WTC11 (cell line): ENCODE measurements around the gene ROBO2. TPM values are rescaled to one million over a fixed set of nuclear protein-coding genes. Genes with fewer than 3 reads are reported as not detected.

ENCODE experiments used
- ATAC-seq: fragments of 200-7000 bp; cut with Tn5 transposase; 2 replicates; pipeline ENCODE4 v1.10.0; 2021; ENCODE audit warnings: mild to moderate bottlenecking, moderate library complexity
- CTCF ChIA-PET: fragments of 300-600 bp; sonication (Branson Sonifier 250); formaldehyde crosslinking; loops from one replicate; lab custom pipeline; 2021; ENCODE audit warnings: antibody characterized with exemption; lab: Charles Lee
- POLR2A ChIA-PET: fragments of 350-600 bp; sonication (Branson Sonifier 250); formaldehyde crosslinking; loops from one replicate; lab custom pipeline; 2021; ENCODE audit warnings: antibody characterized with exemption; lab: Charles Lee
- DNase-seq: peaks from one replicate; pipeline ENCODE4 v3.0.0; 2021; ENCODE audit warnings: low spot score
- H3K27ac Mint-ChIP-seq: 2 replicates; pipeline ENCODE4 v1.8.0; 2021; ENCODE audit warnings: mixed read lengths
- H3K27me3 Mint-ChIP-seq: 2 replicates; pipeline ENCODE4 v1.8.0; 2021; ENCODE audit warnings: low read depth, mild to moderate bottlenecking, moderate library complexity, mixed read lengths
- H3K36me3 Mint-ChIP-seq: 2 replicates; pipeline ENCODE4 v1.8.0; 2021; ENCODE audit warnings: mixed read lengths
- H3K4me1 Mint-ChIP-seq: 2 replicates; pipeline ENCODE4 v1.8.0; 2022; ENCODE audit warnings: mixed read lengths
- H3K4me3 Mint-ChIP-seq: 2 replicates; pipeline ENCODE4 v1.8.0; 2021; ENCODE audit warnings: mild to moderate bottlenecking, moderate library complexity, mixed read lengths
- H3K9me3 Mint-ChIP-seq: 2 replicates; pipeline ENCODE4 v1.8.0; 2021; ENCODE audit warnings: mixed read lengths
- ESRRA ChIP-seq: sonication (generic); formaldehyde crosslinking; IDR thresholded peaks from 2 replicates; pipeline ENCODE4 v1.8.1; 2022; ENCODE audit warnings: mild to moderate bottlenecking, missing genetic modification reagents, borderline replicate concordance
- ETV6 ChIP-seq: sonication (generic); formaldehyde crosslinking; IDR thresholded peaks from 2 replicates; pipeline ENCODE4 v1.8.1; 2022; ENCODE audit warnings: mild to moderate bottlenecking, missing genetic modification reagents
- FOXK1 ChIP-seq: sonication (generic); formaldehyde crosslinking; IDR thresholded peaks from 2 replicates; pipeline ENCODE4 v1.8.0; 2022; ENCODE audit warnings: mild to moderate bottlenecking, moderate library complexity, missing genetic modification reagents
- KAT7 ChIP-seq: sonication (generic); formaldehyde crosslinking; IDR thresholded peaks from 2 replicates; pipeline ENCODE4 v1.8.1; 2023; ENCODE audit warnings: missing genetic modification reagents, mild to moderate bottlenecking, borderline replicate concordance
- OVOL2 ChIP-seq: fragments of 250-450 bp; sonication (Bioruptor Pico); IDR thresholded peaks from 2 replicates; pipeline ENCODE4 v1.9.0; 2021; ENCODE audit warnings: mild to moderate bottlenecking, borderline replicate concordance
- RORB ChIP-seq: fragments of 250-450 bp; sonication (Bioruptor Pico); IDR thresholded peaks from 2 replicates; pipeline ENCODE4 v1.9.0; 2021; ENCODE audit warnings: mild to moderate bottlenecking
- TCF7 ChIP-seq: sonication (generic); formaldehyde crosslinking; IDR thresholded peaks from 2 replicates; pipeline ENCODE4 v1.8.0; 2022; ENCODE audit warnings: mild to moderate bottlenecking, low read depth, missing genetic modification reagents, moderate library complexity
- ZNF671 ChIP-seq: fragments of 250-450 bp; sonication (Bioruptor Pico); IDR thresholded peaks from 2 replicates; pipeline ENCODE4 v1.8.0; 2021; ENCODE audit warnings: mild to moderate bottlenecking
- total RNA-seq: library from RNA; stranded (reverse); gene quantifications from 3 replicates; pipeline ENCODE4 v1.2.3, GENCODE V29; 2021
- TF ChIP-seq, protein P1 (sequence below): fragments of 250-450 bp; sonication (Bioruptor Pico); IDR thresholded peaks from 2 replicates; pipeline ENCODE4 v1.9.0; 2021; ENCODE audit warnings: mild to moderate bottlenecking, borderline replicate concordance
- TF ChIP-seq, protein P2 (sequence below): fragments of 250-450 bp; sonication (Bioruptor Pico); IDR thresholded peaks from 2 replicates; pipeline ENCODE4 v2.1.2; 2022; ENCODE audit warnings: mild to moderate bottlenecking, moderate library complexity
- TF ChIP-seq, protein P3 (sequence below): sonication (generic); formaldehyde crosslinking; IDR thresholded peaks from 2 replicates; pipeline ENCODE4 v1.8.1; 2023; ENCODE audit warnings: mild to moderate bottlenecking, missing genetic modification reagents, moderate library complexity
- TF ChIP-seq, protein P4 (sequence below): sonication (generic); formaldehyde crosslinking; conservative IDR thresholded peaks from 2 replicates; pipeline ENCODE4 v1.8.1; 2023; ENCODE audit warnings: mild to moderate bottlenecking, low read depth, missing genetic modification reagents, moderate library complexity
- TF ChIP-seq, protein P5 (sequence below): sonication (generic); formaldehyde crosslinking; IDR thresholded peaks from 2 replicates; pipeline ENCODE4 v1.8.0; 2023; ENCODE audit warnings: missing genetic modification reagents
- TF ChIP-seq, protein P6 (sequence below): fragments of 250-450 bp; sonication (Bioruptor Pico); IDR thresholded peaks from 2 replicates; pipeline ENCODE4 v1.9.0; 2021; ENCODE audit warnings: mild to moderate bottlenecking
- TF ChIP-seq, protein P7 (sequence below): sonication (generic); formaldehyde crosslinking; IDR thresholded peaks from 2 replicates; pipeline ENCODE4 v1.8.0; 2022; ENCODE audit warnings: mild to moderate bottlenecking, missing genetic modification reagents
- TF ChIP-seq, protein P8 (sequence below): sonication (generic); formaldehyde crosslinking; IDR thresholded peaks from 2 replicates; pipeline ENCODE4 v1.8.1; 2022; ENCODE audit warnings: mild to moderate bottlenecking, missing genetic modification reagents, moderate library complexity, borderline replicate concordance

Gene ROBO2
- total RNA-seq, 1 experiment from 2014 or later = 11.7 TPM

DNA sequence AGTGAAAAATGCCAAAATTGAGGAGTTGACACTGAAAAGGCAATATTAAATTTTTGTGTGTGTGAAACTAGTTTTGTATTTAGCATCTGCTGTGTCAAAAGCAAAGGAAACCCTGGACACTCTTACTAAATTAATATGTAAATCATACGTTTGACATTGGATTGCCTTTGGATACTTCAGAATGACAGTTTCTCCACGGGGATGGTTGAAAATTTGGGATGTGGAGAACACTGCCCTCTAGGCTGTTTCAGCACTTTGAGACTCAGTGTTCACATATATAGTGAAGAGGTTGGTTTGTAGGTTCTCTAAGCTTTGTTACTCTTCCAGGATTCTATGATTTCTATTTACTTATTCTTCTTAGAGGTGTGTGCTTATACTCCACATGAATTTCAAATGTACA lies 3.0 kb downstream of the ROBO2 start (continued):
- TF ChIP-seq, protein P1, sequence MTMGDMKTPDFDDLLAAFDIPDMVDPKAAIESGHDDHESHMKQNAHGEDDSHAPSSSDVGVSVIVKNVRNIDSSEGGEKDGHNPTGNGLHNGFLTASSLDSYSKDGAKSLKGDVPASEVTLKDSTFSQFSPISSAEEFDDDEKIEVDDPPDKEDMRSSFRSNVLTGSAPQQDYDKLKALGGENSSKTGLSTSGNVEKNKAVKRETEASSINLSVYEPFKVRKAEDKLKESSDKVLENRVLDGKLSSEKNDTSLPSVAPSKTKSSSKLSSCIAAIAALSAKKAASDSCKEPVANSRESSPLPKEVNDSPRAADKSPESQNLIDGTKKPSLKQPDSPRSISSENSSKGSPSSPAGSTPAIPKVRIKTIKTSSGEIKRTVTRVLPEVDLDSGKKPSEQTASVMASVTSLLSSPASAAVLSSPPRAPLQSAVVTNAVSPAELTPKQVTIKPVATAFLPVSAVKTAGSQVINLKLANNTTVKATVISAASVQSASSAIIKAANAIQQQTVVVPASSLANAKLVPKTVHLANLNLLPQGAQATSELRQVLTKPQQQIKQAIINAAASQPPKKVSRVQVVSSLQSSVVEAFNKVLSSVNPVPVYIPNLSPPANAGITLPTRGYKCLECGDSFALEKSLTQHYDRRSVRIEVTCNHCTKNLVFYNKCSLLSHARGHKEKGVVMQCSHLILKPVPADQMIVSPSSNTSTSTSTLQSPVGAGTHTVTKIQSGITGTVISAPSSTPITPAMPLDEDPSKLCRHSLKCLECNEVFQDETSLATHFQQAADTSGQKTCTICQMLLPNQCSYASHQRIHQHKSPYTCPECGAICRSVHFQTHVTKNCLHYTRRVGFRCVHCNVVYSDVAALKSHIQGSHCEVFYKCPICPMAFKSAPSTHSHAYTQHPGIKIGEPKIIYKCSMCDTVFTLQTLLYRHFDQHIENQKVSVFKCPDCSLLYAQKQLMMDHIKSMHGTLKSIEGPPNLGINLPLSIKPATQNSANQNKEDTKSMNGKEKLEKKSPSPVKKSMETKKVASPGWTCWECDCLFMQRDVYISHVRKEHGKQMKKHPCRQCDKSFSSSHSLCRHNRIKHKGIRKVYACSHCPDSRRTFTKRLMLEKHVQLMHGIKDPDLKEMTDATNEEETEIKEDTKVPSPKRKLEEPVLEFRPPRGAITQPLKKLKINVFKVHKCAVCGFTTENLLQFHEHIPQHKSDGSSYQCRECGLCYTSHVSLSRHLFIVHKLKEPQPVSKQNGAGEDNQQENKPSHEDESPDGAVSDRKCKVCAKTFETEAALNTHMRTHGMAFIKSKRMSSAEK (CRISPR knock-in tag) = no peak
- TF ChIP-seq, protein P2, sequence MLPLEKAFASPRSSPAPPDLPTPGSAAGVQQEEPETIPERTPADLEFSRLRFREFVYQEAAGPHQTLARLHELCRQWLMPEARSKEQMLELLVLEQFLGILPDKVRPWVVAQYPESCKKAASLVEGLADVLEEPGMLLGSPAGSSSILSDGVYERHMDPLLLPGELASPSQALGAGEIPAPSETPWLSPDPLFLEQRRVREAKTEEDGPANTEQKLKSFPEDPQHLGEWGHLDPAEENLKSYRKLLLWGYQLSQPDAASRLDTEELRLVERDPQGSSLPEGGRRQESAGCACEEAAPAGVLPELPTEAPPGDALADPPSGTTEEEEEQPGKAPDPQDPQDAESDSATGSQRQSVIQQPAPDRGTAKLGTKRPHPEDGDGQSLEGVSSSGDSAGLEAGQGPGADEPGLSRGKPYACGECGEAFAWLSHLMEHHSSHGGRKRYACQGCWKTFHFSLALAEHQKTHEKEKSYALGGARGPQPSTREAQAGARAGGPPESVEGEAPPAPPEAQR (CRISPR knock-in tag) = no peak

DNA sequence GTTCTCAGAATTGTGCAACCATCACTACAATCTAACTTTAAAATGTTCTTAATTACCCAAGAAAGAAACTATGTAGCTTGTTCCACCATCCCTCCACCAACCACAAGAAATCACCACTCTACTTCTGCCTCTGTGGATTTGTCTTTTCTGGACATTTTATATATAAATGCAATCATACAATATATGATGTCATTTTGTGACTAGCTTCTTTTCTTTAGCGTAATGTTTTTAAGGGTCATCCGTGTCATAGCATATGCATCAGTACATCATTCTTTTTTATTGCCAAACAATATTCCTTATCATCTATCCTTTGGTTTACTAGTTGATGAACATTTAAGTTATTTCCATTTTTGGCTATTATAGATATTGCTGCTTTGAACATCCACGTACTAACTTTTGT lies 5.8 kb downstream of the ROBO2 start:
- TF ChIP-seq ESRRA (CRISPR knock-in tag) = no peak
- no peak for TF ChIP-seq OVOL2 (CRISPR knock-in tag)
- no peak for TF ChIP-seq RORB
- TF ChIP-seq ZNF671 = no peak
- ATAC-seq (no peak), DNase-seq (no peak)
- Mint-ChIP-seq H3K36me3 (no peaks in the 10 kb centered on the region), H3K9me3 (no peaks in the 10 kb centered on the region), H3K27ac (no peak overlapping the region), H3K27me3 (peaks cover 18% of the 10 kb centered on the region), H3K4me3 (no peak overlapping the region), H3K4me1 (peaks cover 18% of the 10 kb centered on the region)
- CTCF ChIA-PET = no interaction called here
- POLR2A ChIA-PET = no interaction called here

DNA sequence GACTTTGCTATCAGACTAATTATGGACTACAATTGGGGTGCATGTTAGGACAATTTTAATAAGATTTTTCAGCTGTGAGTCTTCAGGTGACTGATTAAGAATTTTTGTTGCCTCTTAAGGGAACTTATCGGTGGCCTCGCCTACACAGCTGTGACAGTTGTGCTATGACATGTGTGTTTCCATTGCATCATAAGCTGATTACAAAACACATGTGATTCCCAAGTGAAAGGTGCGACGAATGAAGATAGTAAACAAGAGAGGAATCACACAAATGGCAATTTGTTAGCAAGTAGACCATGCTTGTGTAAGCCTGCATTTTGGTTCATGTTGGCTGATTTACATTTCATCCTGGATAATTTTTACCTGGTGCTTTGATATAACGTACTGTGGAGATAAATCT lies 8.3 kb downstream of the ROBO2 start:
- TF ChIP-seq, protein P3, sequence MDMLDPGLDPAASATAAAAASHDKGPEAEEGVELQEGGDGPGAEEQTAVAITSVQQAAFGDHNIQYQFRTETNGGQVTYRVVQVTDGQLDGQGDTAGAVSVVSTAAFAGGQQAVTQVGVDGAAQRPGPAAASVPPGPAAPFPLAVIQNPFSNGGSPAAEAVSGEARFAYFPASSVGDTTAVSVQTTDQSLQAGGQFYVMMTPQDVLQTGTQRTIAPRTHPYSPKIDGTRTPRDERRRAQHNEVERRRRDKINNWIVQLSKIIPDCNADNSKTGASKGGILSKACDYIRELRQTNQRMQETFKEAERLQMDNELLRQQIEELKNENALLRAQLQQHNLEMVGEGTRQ (CRISPR knock-in tag) = no peak
- TF ChIP-seq, protein P4, sequence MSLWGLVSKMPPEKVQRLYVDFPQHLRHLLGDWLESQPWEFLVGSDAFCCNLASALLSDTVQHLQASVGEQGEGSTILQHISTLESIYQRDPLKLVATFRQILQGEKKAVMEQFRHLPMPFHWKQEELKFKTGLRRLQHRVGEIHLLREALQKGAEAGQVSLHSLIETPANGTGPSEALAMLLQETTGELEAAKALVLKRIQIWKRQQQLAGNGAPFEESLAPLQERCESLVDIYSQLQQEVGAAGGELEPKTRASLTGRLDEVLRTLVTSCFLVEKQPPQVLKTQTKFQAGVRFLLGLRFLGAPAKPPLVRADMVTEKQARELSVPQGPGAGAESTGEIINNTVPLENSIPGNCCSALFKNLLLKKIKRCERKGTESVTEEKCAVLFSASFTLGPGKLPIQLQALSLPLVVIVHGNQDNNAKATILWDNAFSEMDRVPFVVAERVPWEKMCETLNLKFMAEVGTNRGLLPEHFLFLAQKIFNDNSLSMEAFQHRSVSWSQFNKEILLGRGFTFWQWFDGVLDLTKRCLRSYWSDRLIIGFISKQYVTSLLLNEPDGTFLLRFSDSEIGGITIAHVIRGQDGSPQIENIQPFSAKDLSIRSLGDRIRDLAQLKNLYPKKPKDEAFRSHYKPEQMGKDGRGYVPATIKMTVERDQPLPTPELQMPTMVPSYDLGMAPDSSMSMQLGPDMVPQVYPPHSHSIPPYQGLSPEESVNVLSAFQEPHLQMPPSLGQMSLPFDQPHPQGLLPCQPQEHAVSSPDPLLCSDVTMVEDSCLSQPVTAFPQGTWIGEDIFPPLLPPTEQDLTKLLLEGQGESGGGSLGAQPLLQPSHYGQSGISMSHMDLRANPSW (CRISPR knock-in tag) = no peak
- no peak for TF ChIP-seq ETV6
- no peak for TF ChIP-seq TCF7
- no peak for TF ChIP-seq ZNF671
- no peak for TF ChIP-seq FOXK1 (CRISPR knock-in tag)
- H3K27ac Mint-ChIP-seq = no peak overlapping the region
- no peaks in the 10 kb centered on the region for H3K9me3 Mint-ChIP-seq
- peaks cover 28% of the 10 kb centered on the region for H3K4me1 Mint-ChIP-seq
- H3K36me3 Mint-ChIP-seq = no peaks in the 10 kb centered on the region
- CTCF ChIA-PET = no interaction called here
- DNase-seq (no peak), ATAC-seq (no peak)
- H3K27me3 Mint-ChIP-seq = no peaks in the 10 kb centered on the region
- no peak overlapping the region for H3K4me3 Mint-ChIP-seq
- POLR2A ChIA-PET = no interaction called here

DNA sequence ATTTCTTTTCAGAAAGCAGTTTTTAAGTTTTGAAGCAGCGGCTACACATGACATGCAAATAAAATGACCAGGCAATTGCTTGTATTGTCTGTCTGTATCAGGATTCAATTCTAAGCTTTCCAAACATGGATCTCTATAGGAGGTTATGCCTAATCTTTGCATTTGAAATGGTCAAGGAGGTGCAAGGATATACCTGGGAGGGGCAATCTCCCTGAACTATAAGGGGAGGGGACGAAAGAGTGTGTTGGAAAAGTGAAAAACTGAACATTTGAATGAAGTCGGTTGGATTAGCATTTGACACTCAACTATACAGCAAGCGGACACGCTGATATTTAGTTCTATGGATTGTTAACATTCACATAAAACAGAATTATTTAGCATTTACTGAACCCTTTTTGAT lies 11.7 kb downstream of the ROBO2 start:
- peaks cover 2% of the 10 kb centered on the region for H3K9me3 Mint-ChIP-seq
- no peak for TF ChIP-seq FOXK1 (CRISPR knock-in tag)
- TF ChIP-seq, protein P5, sequence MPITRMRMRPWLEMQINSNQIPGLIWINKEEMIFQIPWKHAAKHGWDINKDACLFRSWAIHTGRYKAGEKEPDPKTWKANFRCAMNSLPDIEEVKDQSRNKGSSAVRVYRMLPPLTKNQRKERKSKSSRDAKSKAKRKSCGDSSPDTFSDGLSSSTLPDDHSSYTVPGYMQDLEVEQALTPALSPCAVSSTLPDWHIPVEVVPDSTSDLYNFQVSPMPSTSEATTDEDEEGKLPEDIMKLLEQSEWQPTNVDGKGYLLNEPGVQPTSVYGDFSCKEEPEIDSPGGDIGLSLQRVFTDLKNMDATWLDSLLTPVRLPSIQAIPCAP (CRISPR knock-in tag) = no peak
- TF ChIP-seq KAT7 = no peak
- TF ChIP-seq, protein P6, sequence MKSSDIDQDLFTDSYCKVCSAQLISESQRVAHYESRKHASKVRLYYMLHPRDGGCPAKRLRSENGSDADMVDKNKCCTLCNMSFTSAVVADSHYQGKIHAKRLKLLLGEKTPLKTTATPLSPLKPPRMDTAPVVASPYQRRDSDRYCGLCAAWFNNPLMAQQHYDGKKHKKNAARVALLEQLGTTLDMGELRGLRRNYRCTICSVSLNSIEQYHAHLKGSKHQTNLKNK (CRISPR knock-in tag) = no peak
- TF ChIP-seq, protein P7, sequence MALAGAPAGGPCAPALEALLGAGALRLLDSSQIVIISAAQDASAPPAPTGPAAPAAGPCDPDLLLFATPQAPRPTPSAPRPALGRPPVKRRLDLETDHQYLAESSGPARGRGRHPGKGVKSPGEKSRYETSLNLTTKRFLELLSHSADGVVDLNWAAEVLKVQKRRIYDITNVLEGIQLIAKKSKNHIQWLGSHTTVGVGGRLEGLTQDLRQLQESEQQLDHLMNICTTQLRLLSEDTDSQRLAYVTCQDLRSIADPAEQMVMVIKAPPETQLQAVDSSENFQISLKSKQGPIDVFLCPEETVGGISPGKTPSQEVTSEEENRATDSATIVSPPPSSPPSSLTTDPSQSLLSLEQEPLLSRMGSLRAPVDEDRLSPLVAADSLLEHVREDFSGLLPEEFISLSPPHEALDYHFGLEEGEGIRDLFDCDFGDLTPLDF (CRISPR knock-in tag) = no peak
- TF ChIP-seq, protein P8, sequence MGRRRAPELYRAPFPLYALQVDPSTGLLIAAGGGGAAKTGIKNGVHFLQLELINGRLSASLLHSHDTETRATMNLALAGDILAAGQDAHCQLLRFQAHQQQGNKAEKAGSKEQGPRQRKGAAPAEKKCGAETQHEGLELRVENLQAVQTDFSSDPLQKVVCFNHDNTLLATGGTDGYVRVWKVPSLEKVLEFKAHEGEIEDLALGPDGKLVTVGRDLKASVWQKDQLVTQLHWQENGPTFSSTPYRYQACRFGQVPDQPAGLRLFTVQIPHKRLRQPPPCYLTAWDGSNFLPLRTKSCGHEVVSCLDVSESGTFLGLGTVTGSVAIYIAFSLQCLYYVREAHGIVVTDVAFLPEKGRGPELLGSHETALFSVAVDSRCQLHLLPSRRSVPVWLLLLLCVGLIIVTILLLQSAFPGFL (CRISPR knock-in tag) = no peak

More for the DNA sequence above, 11.7 kb downstream of the ROBO2 start:
- ChIA-PET POLR2A (no interaction called here), CTCF (interaction anchor here (0.9 to 1.1 kb wide), 2 partner anchors 8 to 13 kb away, joined by 3 read pairs; no protein-coding TSS in a partner anchor)
- Mint-ChIP-seq H3K36me3 (no peaks in the 10 kb centered on the region), H3K27ac (peak overlapping the region; percentile 57; the same call in 1 of the 2 replicates), H3K27me3 (no peaks in the 10 kb centered on the region), H3K4me1 (peaks cover 37% of the 10 kb centered on the region), H3K4me3 (no peak overlapping the region)
- no peak for DNase-seq
- peak; percentile 17; the same call in 1 of the 2 replicates for ATAC-seq
